HEK293 (cell line): ENCODE data around the gene ZBP1.

Source experiments
- CTCF ChIA-PET: fragments of 350-600 bp; formaldehyde crosslinking; extraction: SDS; loops from one replicate; lab custom pipeline; 2021; ENCODE audit warnings: antibody characterized with exemption; lab: Yijun Ruan, JAX
- POLR2A ChIA-PET: fragments of 300-600 bp; formaldehyde crosslinking; extraction: SDS; loops from one replicate; lab custom pipeline; 2020; ENCODE audit warnings: antibody characterized with exemption, inconsistent platforms; lab: Yijun Ruan, JAX
- H3K27ac ChIP-seq: fragments of 200-500 bp; sonication (Bioruptor generic); 2 replicates; pipeline ENCODE4 v1.5.1; 2014; ENCODE audit warnings: low read depth, low read length, control low read depth, inconsistent platforms; ENCODE audit errors: extremely low read depth
- H3K36me3 ChIP-seq, 2 experiments: fragments of 200-500 bp in 1 of 2; sonication (Bioruptor generic) in 1 of 2; 1 replicate in 1 of 2; 2 replicates in 1 of 2; pipeline ENCODE4 v1.5.1; 2014 to 2017; ENCODE audit warnings: inconsistent platforms in 2 of 2, low read length in 2 of 2; ENCODE audit not compliant: control insufficient read depth in 2 of 2, insufficient read depth in 1 of 2
- H3K4me1 ChIP-seq: fragments of 200-500 bp; sonication (Bioruptor generic); 2 replicates; pipeline ENCODE4 v1.5.1; 2014; ENCODE audit warnings: mild to moderate bottlenecking, low read length, inconsistent platforms; ENCODE audit not compliant: control insufficient read depth, insufficient read depth
- H3K4me3 ChIP-seq: 2 replicates; pipeline ENCODE4 v1.5.1; 2011; ENCODE audit warnings: low read depth, mild to moderate bottlenecking, control low read depth, low read length, moderate library complexity
- H3K9me3 ChIP-seq: fragments of 200-500 bp; sonication (Bioruptor generic); 2 replicates; pipeline ENCODE4 v1.5.1; 2014; ENCODE audit warnings: low read depth, low read length, inconsistent platforms; ENCODE audit not compliant: control insufficient read depth, insufficient read depth
- GLI2 ChIP-seq: fragments of 450-650 bp; formaldehyde crosslinking; IDR thresholded peaks from 2 replicates; pipeline ENCODE4; 2017; ENCODE audit warnings: missing biosample characterization, missing genetic modification characterization, low read depth, borderline replicate concordance
- GLIS2 ChIP-seq: fragments of 450-650 bp; formaldehyde crosslinking; IDR thresholded peaks from 2 replicates; pipeline ENCODE4 v1.5.1; 2016; ENCODE audit warnings: missing biosample characterization, missing genetic modification characterization
- MYNN ChIP-seq: fragments of 450-650 bp; formaldehyde crosslinking; IDR thresholded peaks from 2 replicates; pipeline ENCODE4 v1.5.1; 2016; ENCODE audit warnings: missing biosample characterization, missing genetic modification characterization, borderline replicate concordance
- PATZ1 ChIP-seq: fragments of 450-650 bp; formaldehyde crosslinking; IDR thresholded peaks from 2 replicates; pipeline ENCODE4 v1.5.1; 2016; ENCODE audit warnings: missing biosample characterization, missing genetic modification characterization
- PRDM1 ChIP-seq: fragments of 450-650 bp; formaldehyde crosslinking; IDR thresholded peaks from 2 replicates; pipeline ENCODE4; 2016; ENCODE audit warnings: missing biosample characterization, missing genetic modification characterization
- SCRT2 ChIP-seq: fragments of 450-650 bp; formaldehyde crosslinking; IDR thresholded peaks from 2 replicates; pipeline ENCODE4 v1.5.1; 2016; ENCODE audit warnings: missing biosample characterization, missing genetic modification characterization
- SETDB1 ChIP-seq: IDR thresholded peaks from one replicate; pipeline ENCODE4 v1.6.1; 2017; ENCODE audit warnings: mild to moderate bottlenecking, low read length, moderate library complexity, mixed read lengths; ENCODE audit not compliant: insufficient read length
- TCF7L2 ChIP-seq: IDR thresholded peaks from 2 replicates; pipeline ENCODE4 v1.6.1; 2011; ENCODE audit warnings: low read depth, mild to moderate bottlenecking, inconsistent platforms, low read length, moderate library complexity, borderline replicate concordance
- WT1 ChIP-seq: fragments of 450-650 bp; formaldehyde crosslinking; IDR thresholded peaks from 2 replicates; pipeline ENCODE4 v1.5.1; 2016; ENCODE audit warnings: missing biosample characterization, missing genetic modification characterization
- ZBTB21 ChIP-seq: fragments of 450-650 bp; formaldehyde crosslinking; IDR thresholded peaks from 2 replicates; pipeline ENCODE4 v1.5.1; 2017; ENCODE audit warnings: missing biosample characterization, missing genetic modification characterization
- ZFP41 ChIP-seq: fragments of 450-650 bp; formaldehyde crosslinking; IDR thresholded peaks from 2 replicates; pipeline ENCODE4 v1.5.1; 2016; ENCODE audit warnings: missing biosample characterization, missing genetic modification characterization, borderline replicate concordance
- ZNF16 ChIP-seq: fragments of 450-650 bp; formaldehyde crosslinking; IDR thresholded peaks from 2 replicates; pipeline ENCODE4 v1.5.1; 2016; ENCODE audit warnings: low read depth, missing biosample characterization, missing genetic modification characterization
- ZNF18 ChIP-seq: fragments of 450-650 bp; formaldehyde crosslinking; IDR thresholded peaks from 2 replicates; pipeline ENCODE4 v1.5.1; 2016; ENCODE audit warnings: missing biosample characterization, missing genetic modification characterization
- ZNF2 ChIP-seq: fragments of 450-650 bp; formaldehyde crosslinking; IDR thresholded peaks from 2 replicates; pipeline ENCODE4 v1.5.1; 2016; ENCODE audit warnings: missing biosample characterization, missing genetic modification characterization
- ZNF248 ChIP-seq: fragments of 450-650 bp; formaldehyde crosslinking; IDR thresholded peaks from 2 replicates; pipeline ENCODE4 v1.5.1; 2017; ENCODE audit warnings: missing biosample characterization, missing genetic modification characterization
- ZNF26 ChIP-seq: fragments of 450-650 bp; formaldehyde crosslinking; IDR thresholded peaks from 2 replicates; pipeline ENCODE4 v1.5.1; 2016; ENCODE audit warnings: missing biosample characterization, missing genetic modification characterization
- ZNF391 ChIP-seq: fragments of 450-650 bp; formaldehyde crosslinking; IDR thresholded peaks from 2 replicates; pipeline ENCODE4 v1.5.1; 2016; ENCODE audit warnings: low read depth, missing biosample characterization, missing genetic modification characterization, borderline replicate concordance
- ZNF394 ChIP-seq: fragments of 450-650 bp; formaldehyde crosslinking; IDR thresholded peaks from 2 replicates; pipeline ENCODE4 v1.5.1; 2016; ENCODE audit warnings: missing biosample characterization, missing genetic modification characterization, mild to moderate bottlenecking, moderate library complexity, borderline replicate concordance
- ZNF48 ChIP-seq: fragments of 450-650 bp; formaldehyde crosslinking; IDR thresholded peaks from 2 replicates; pipeline ENCODE4 v1.5.1; 2016; ENCODE audit warnings: missing biosample characterization, missing genetic modification characterization
- ZNF514 ChIP-seq: fragments of 450-650 bp; formaldehyde crosslinking; IDR thresholded peaks from 2 replicates; pipeline ENCODE4 v1.5.1; 2016; ENCODE audit warnings: missing biosample characterization, missing genetic modification characterization
- ZNF530 ChIP-seq: fragments of 450-650 bp; formaldehyde crosslinking; IDR thresholded peaks from 2 replicates; pipeline ENCODE4 v1.5.1; 2016; ENCODE audit warnings: low read depth, missing biosample characterization, missing genetic modification characterization
- ZNF544 ChIP-seq: fragments of 450-650 bp; formaldehyde crosslinking; IDR thresholded peaks from 2 replicates; pipeline ENCODE4 v1.5.0; 2017; ENCODE audit warnings: missing biosample characterization, missing genetic modification characterization
- ZNF549 ChIP-seq: fragments of 450-650 bp; IDR thresholded peaks from 2 replicates; pipeline ENCODE4 v1.5.1; 2018; ENCODE audit warnings: missing biosample characterization, missing genetic modification characterization, mild to moderate bottlenecking, inconsistent platforms, moderate library complexity
- ZNF555 ChIP-seq: fragments of 450-650 bp; formaldehyde crosslinking; conservative IDR thresholded peaks from 2 replicates; pipeline ENCODE4 v1.5.1; 2017; ENCODE audit warnings: missing biosample characterization, mild to moderate bottlenecking, missing genetic modification characterization, inconsistent platforms
- ZNF645 ChIP-seq: fragments of 450-650 bp; formaldehyde crosslinking; IDR thresholded peaks from 2 replicates; pipeline ENCODE4; 2016; ENCODE audit warnings: missing biosample characterization, missing genetic modification characterization
- ZNF777 ChIP-seq: fragments of 450-650 bp; formaldehyde crosslinking; IDR thresholded peaks from 2 replicates; pipeline ENCODE4 v1.5.1; 2017; ENCODE audit warnings: missing biosample characterization, missing genetic modification characterization, borderline replicate concordance
- ZSCAN23 ChIP-seq: fragments of 450-650 bp; formaldehyde crosslinking; IDR thresholded peaks from 2 replicates; pipeline ENCODE4 v1.5.1; 2016; ENCODE audit warnings: missing biosample characterization, missing genetic modification characterization

ZBP1 gene

GRCh38 chr20:57558614-57559288 is 61.5 kb downstream of the ZBP1 start (continued):
- TF ChIP-seq PRDM1 (tag by site-specific recombination) (peak; percentile 66), ZNF26 (no peak), ZNF2 (tag by site-specific recombination) (no peak), GLI2 (tag by site-specific recombination) (no peak)

- H3K9me3 ChIP-seq: no peaks in the 10 kb centered on the region
- H3K27ac ChIP-seq: no peak overlapping the region
- CTCF ChIA-PET: interaction anchor here (0.6 to 4.8 kb wide), 2 partner anchors 16 to 48 kb away, joined by 3 to 21 read pairs; no protein-coding TSS in a partner anchor
- POLR2A ChIA-PET: no interaction called here
- H3K4me3 ChIP-seq: no peak overlapping the region
- H3K36me3 ChIP-seq: peaks cover 0 to 2% of the 10 kb centered on the region in 2 experiments; a peak in 1 of 3 replicates
- TF ChIP-seq SCRT2 (tag by site-specific recombination): no peak
- TF ChIP-seq ZBTB21 (tag by site-specific recombination): no peak
- no peak for TF ChIP-seq ZNF555
- TF ChIP-seq ZNF248 (tag by site-specific recombination): no peak
- TF ChIP-seq GLIS2 (tag by site-specific recombination): no peak
- TF ChIP-seq ZNF514: no peak
- TF ChIP-seq ZSCAN23 (tag by site-specific recombination): no peak
- no peak for TF ChIP-seq ZNF549 (tag by site-specific recombination)
- no peak for TF ChIP-seq TCF7L2
- no peak for TF ChIP-seq ZNF777 (tag by site-specific recombination)
- TF ChIP-seq ZNF16 (tag by site-specific recombination): no peak
- TF ChIP-seq SETDB1: no peak
- TF ChIP-seq ZNF530 (tag by site-specific recombination): no peak
- no peak for TF ChIP-seq ZNF391 (tag by site-specific recombination)
- no peak for TF ChIP-seq MYNN
- TF ChIP-seq ZNF18 (tag by site-specific recombination): no peak
- TF ChIP-seq ZNF394 (tag by site-specific recombination): no peak
- no peaks in the 10 kb centered on the region for H3K4me1 ChIP-seq
Measured at GRCh38 chr20:57557926-57558613, 62.2 kb downstream of the ZBP1 start.

GRCh38 chr20:57556980-57557274 is 63.3 kb downstream of the ZBP1 start:
- no peaks in the 10 kb centered on the region for H3K36me3 ChIP-seq
- CTCF ChIA-PET: no interaction called here
- H3K27ac ChIP-seq: no peak overlapping the region
- TF ChIP-seq ZNF544 (tag by site-specific recombination) (no peak), ZNF645 (tag by site-specific recombination) (no peak), WT1 (tag by site-specific recombination) (no peak), ZFP41 (tag by site-specific recombination) (no peak), PATZ1 (no peak), ZNF48 (tag by site-specific recombination) (no peak)
- H3K4me3 ChIP-seq: no peak overlapping the region
- no peaks in the 10 kb centered on the region for H3K9me3 ChIP-seq
- POLR2A ChIA-PET: no interaction called here
- H3K4me1 ChIP-seq: no peaks in the 10 kb centered on the region
